Mesenchymal stem cell (in vitro differentiated cells and primary cell): ENCODE data around the gene PPP1R12A.
A peak's percentile ranks its signal among the peaks of the same experiment; 100 is the strongest.

Source experiments
- DNase-seq: peaks from one replicate; pipeline ENCODE4 v3.0.0-alpha.2; 2013
- H2AFZ ChIP-seq: one replicate; pipeline ENCODE4 v1.6.1; 2013; ENCODE audit warnings: low read depth, mild to moderate bottlenecking, control low read depth, inconsistent platforms, low read length, moderate library complexity
- H2AK5ac ChIP-seq: 2 replicates; pipeline ENCODE4 v1.6.1; 2013; ENCODE audit warnings: low read length, moderate library complexity, mild to moderate bottlenecking, inconsistent platforms; ENCODE audit not compliant: severe bottlenecking
- H2BK120ac ChIP-seq: one replicate; pipeline ENCODE4 v1.6.1; 2013; ENCODE audit warnings: low read depth, mild to moderate bottlenecking, inconsistent platforms, low read length, moderate library complexity
- H2BK12ac ChIP-seq, 2 experiments: one replicate each; pipeline ENCODE4 v1.6.1; 2013; ENCODE audit warnings: inconsistent platforms in 2 of 2, low read length in 2 of 2, mild to moderate bottlenecking in 2 of 2, moderate library complexity in 2 of 2, control low read depth in 1 of 2
- H2BK15ac ChIP-seq: one replicate; pipeline ENCODE4 v1.6.1; 2013; ENCODE audit warnings: mild to moderate bottlenecking, low read depth, inconsistent platforms; ENCODE audit not compliant: poor library complexity, severe bottlenecking
- H2BK5ac ChIP-seq: 2 replicates; pipeline ENCODE4 v1.6.1; 2013; ENCODE audit warnings: low read depth, mild to moderate bottlenecking, low read length, control low read depth, inconsistent platforms; ENCODE audit not compliant: poor library complexity, severe bottlenecking
- H3K14ac ChIP-seq, 2 experiments: one replicate each; pipeline ENCODE4 v1.6.1; 2013; ENCODE audit warnings: inconsistent platforms in 2 of 2, low read length in 2 of 2, control low read depth in 1 of 2, mild to moderate bottlenecking in 1 of 2, moderate library complexity in 1 of 2
- H3K18ac ChIP-seq, 2 experiments: one replicate each; pipeline ENCODE4 v1.6.1; 2013; ENCODE audit warnings: inconsistent platforms in 2 of 2, low read length in 2 of 2, control low read depth in 1 of 2, low read depth in 1 of 2, mild to moderate bottlenecking in 1 of 2
- H3K23ac ChIP-seq, 2 experiments: one replicate each; pipeline ENCODE4 v1.6.1; 2013; ENCODE audit warnings: inconsistent platforms in 2 of 2, low read length in 2 of 2, mild to moderate bottlenecking in 2 of 2, moderate library complexity in 2 of 2, control low read depth in 1 of 2
- H3K27ac ChIP-seq: 2 replicates; pipeline ENCODE4 v1.5.1; 2013; ENCODE audit warnings: mild to moderate bottlenecking, moderate library complexity, low read length, control low read depth, inconsistent platforms; ENCODE audit not compliant: poor library complexity, severe bottlenecking
- H3K27me3 ChIP-seq, 2 experiments: 2 replicates each; pipeline versions ENCODE4 v1.6.1 to v1.7.0; 2013; ENCODE audit warnings: low read length in 2 of 2, mild to moderate bottlenecking in 2 of 2, moderate library complexity in 2 of 2, control low read depth in 1 of 2, inconsistent platforms in 1 of 2; ENCODE audit not compliant: control insufficient read depth in 1 of 2, insufficient read depth in 1 of 2
- H3K36me3 ChIP-seq, 2 experiments: 2 replicates each; pipeline versions ENCODE4 v1.6.1 to v1.7.0; 2013; ENCODE audit warnings: low read length in 2 of 2, control low read depth in 1 of 2, inconsistent platforms in 1 of 2, low read depth in 1 of 2, mild to moderate bottlenecking in 1 of 2; ENCODE audit not compliant: insufficient read depth in 2 of 2, control insufficient read depth in 1 of 2
- H3K4ac ChIP-seq, 2 experiments: one replicate each; pipeline ENCODE4 v1.6.1; 2013; ENCODE audit warnings: inconsistent platforms in 2 of 2, low read length in 2 of 2, mild to moderate bottlenecking in 2 of 2, moderate library complexity in 2 of 2, control low read depth in 1 of 2, low read depth in 1 of 2
- H3K4me1 ChIP-seq: 2 replicates; pipeline ENCODE4 v1.6.1; 2013; ENCODE audit warnings: low read depth, low read length, control low read depth; ENCODE audit not compliant: control insufficient read depth, insufficient read depth
- H3K4me2 ChIP-seq: 2 replicates; pipeline ENCODE4 v1.6.1; 2013; ENCODE audit warnings: low read length, mild to moderate bottlenecking, inconsistent platforms; ENCODE audit not compliant: poor library complexity, severe bottlenecking
- H3K4me3 ChIP-seq, 2 experiments: 2 replicates each; pipeline versions ENCODE4 v1.5.1 to v1.7.0; 2013; ENCODE audit warnings: low read length in 2 of 2, mild to moderate bottlenecking in 2 of 2, control low read depth in 1 of 2, low read depth in 1 of 2; ENCODE audit not compliant: insufficient read depth in 1 of 2
- H3K79me1 ChIP-seq: replicated peaks from 2 replicates; pipeline ENCODE4 v1.6.1; 2013; ENCODE audit warnings: mild to moderate bottlenecking, control low read depth, low read length, inconsistent platforms; ENCODE audit not compliant: poor library complexity, severe bottlenecking
- H3K9ac ChIP-seq: 2 replicates; pipeline ENCODE4 v1.7.0; 2013; ENCODE audit warnings: mild to moderate bottlenecking, low read length, moderate library complexity
- H3K9me3 ChIP-seq: 2 replicates; pipeline ENCODE4 v1.7.0; 2013; ENCODE audit warnings: mild to moderate bottlenecking, low read length; ENCODE audit not compliant: control insufficient read depth
- H4K8ac ChIP-seq: one replicate; pipeline ENCODE4 v1.6.1; 2013; ENCODE audit warnings: inconsistent platforms, mild to moderate bottlenecking, low read length, moderate library complexity
- H4K91ac ChIP-seq: one replicate; pipeline ENCODE4 v1.6.1; 2013; ENCODE audit warnings: mild to moderate bottlenecking, low read length, inconsistent platforms
- WGBS: methylation state at CpG from one replicate; pipeline ENCODE4 v1.1.7; 2013; ENCODE audit warnings: mixed read lengths; 5-methylcytosine and 5-hydroxymethylcytosine counted together

Gene PPP1R12A

DNA sequence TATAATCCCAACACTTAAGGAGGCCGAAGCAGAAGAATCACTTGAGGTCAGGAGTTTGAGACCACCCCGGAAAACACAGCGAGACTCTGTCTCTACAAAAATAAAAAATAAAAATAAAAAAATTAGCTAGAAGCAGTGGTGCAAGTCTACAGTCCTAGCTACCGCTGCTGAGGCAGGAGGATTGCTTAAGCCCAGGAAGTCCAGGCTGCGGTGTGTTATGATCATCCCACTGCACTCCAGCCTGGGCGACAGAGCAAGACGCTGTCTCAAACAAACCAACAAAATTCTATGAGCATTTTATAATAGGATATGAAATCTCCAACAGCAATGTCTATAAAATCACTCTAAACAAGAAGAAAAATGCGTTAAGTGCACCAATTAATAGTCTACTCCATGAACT is 75.3 kb downstream of the PPP1R12A start:
- peaks cover 9 to 17% of the 10 kb centered on the region in 2 experiments for H3K36me3 ChIP-seq
- no peak overlapping the region for H3K18ac ChIP-seq
- no peak overlapping the region for H2AK5ac ChIP-seq
- H3K9ac ChIP-seq: no peak overlapping the region
- H3K23ac ChIP-seq: no peak overlapping the region
- 97% methylated on average over 3 of the region's 8 CpGs for WGBS
- H2AFZ ChIP-seq: no peak overlapping the region
- H2BK5ac ChIP-seq: no peak overlapping the region
- H3K4ac ChIP-seq: no peak overlapping the region
- H3K4me1 ChIP-seq: no peaks in the 10 kb centered on the region
- H4K91ac ChIP-seq: no peak overlapping the region
- H3K27me3 ChIP-seq: no peaks in the 10 kb centered on the region
- DNase-seq: no peak
- no peak overlapping the region for H2BK15ac ChIP-seq
- no peak overlapping the region for H4K8ac ChIP-seq
- H3K4me2 ChIP-seq: no peak overlapping the region
- H3K4me3 ChIP-seq: no peak overlapping the region
- no peak overlapping the region for H2BK120ac ChIP-seq
- peaks cover 2% of the 10 kb centered on the region for H3K79me1 ChIP-seq
- no peaks in the 10 kb centered on the region for H3K9me3 ChIP-seq
- H2BK12ac ChIP-seq: no peak overlapping the region
- H3K14ac ChIP-seq: no peak overlapping the region
- H3K27ac ChIP-seq: no peak overlapping the region

DNA sequence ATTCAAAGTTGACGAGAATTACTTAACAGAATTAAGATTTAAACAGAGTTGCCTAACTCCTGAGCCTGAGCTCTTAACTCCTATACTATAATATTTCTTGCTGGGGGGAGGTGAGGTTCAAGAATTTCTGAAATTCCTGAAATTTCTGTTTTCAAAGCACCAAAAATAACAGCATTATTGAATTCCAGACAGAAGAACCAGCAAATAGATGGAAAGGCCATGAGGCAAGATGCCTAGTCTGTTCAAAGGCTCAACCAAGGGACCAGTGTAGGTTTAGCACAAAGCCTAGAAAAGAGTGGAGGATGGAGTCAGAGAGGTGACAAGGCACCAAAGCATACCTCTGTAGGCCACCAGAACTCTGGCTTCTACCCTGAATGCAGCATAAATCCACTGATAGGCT is 76.4 kb downstream of the PPP1R12A start:
- Histone ChIP-seq H3K27me3 (no peaks in the 10 kb centered on the region), H2BK15ac (no peak overlapping the region), H3K9ac (no peak overlapping the region), H2BK5ac (no peak overlapping the region), H3K14ac (no peak overlapping the region), H3K27ac (peak overlapping the region; percentile 15), H3K79me1 (peaks cover 2% of the 10 kb centered on the region), H3K9me3 (no peaks in the 10 kb centered on the region), H4K91ac (no peak overlapping the region), H3K4me3 (no peak overlapping the region), H3K23ac (no peak overlapping the region), H2AK5ac (no peak overlapping the region), H3K36me3 (peaks cover 9 to 17% of the 10 kb centered on the region in 2 experiments), H3K4me1 (no peaks in the 10 kb centered on the region), H2AFZ (no peak overlapping the region), H2BK12ac (no peak overlapping the region), H3K4me2 (no peak overlapping the region), H3K4ac (no peak overlapping the region), H4K8ac (no peak overlapping the region), H3K18ac (no peak overlapping the region), H2BK120ac (no peak overlapping the region)
- no peak for DNase-seq
- WGBS: no CpG with 5 or more reads among the region's 1 CpG

DNA sequence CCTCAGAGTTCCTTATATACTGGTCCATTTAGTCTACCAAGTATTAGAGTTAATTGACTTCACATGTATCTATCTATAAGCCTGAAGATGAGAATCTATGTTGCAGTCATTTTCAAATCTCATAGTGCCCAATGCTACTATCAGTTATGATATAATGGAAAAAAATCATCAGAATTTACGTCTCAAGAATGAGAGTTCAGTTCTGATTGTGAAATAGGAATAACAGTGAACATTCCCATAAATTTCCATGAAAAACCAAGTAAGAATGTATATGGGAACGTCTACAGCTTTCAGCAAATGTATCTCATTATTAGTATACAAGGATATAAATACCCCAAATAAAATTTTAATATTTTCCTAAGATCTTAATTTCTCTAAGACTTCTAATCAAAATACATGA is 77.2 kb downstream of the PPP1R12A start:
- Histone ChIP-seq H3K27ac (no peak overlapping the region), H2BK120ac (no peak overlapping the region), H3K18ac (no peak overlapping the region), H3K9me3 (no peaks in the 10 kb centered on the region), H3K23ac (no peak overlapping the region), H3K27me3 (no peaks in the 10 kb centered on the region), H4K91ac (no peak overlapping the region), H2AFZ (no peak overlapping the region), H4K8ac (no peak overlapping the region), H2BK12ac (no peak overlapping the region), H3K9ac (no peak overlapping the region), H3K4me1 (no peaks in the 10 kb centered on the region), H2BK5ac (no peak overlapping the region), H3K4ac (no peak overlapping the region), H3K36me3 (peaks cover 9 to 20% of the 10 kb centered on the region in 2 experiments), H3K79me1 (peaks cover 3% of the 10 kb centered on the region), H2BK15ac (no peak overlapping the region), H3K4me3 (no peak overlapping the region), H3K14ac (no peak overlapping the region), H2AK5ac (no peak overlapping the region), H3K4me2 (no peak overlapping the region)
- no CpG with 5 or more reads among the region's 2 CpGs for WGBS
- no peak for DNase-seq

DNA sequence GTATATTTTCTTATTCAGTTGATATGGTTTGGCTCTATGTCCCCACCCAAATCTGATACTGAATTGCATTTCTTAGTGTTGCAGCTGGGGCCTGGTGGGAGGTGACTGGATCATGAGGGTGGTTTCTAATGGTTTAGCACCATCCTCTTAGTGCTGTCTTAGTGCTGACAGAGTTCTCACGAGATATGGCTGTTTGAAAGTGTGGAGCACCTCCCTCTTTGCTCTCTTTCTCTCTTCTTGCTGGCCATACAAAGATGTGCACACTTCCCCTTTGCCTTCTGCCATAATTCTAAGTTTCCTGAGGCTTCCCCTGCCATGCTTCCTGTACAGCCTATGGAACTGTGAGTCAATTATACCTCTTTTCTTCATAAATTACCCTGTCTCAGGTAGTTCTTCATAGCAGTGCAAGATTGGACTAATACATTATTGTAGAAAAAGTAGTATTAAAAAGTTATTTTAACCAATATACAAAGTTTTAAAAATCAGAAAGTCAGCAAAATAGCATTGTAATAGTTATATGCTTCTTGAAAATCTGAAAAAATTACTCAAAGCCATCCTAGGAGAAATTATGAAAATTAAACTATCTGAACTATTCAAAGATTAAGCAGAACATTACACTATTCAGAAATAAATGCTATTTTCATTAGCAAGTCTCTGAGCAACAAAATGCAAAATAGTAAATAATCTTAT is 84.1 kb downstream of the PPP1R12A start:
- peaks cover 0 to 4% of the 10 kb centered on the region in 2 experiments for H3K36me3 ChIP-seq
- H4K8ac ChIP-seq: no peak overlapping the region
- no peak overlapping the region for H3K23ac ChIP-seq
- H3K9ac ChIP-seq: no peak overlapping the region
- H3K27me3 ChIP-seq: no peaks in the 10 kb centered on the region
- H3K18ac ChIP-seq: peak overlapping the region in 1 of 2 experiments; percentile 5
- H2AFZ ChIP-seq: no peak overlapping the region
- H2BK15ac ChIP-seq: no peak overlapping the region
- no peak overlapping the region for H3K4me3 ChIP-seq
- H3K14ac ChIP-seq: no peak overlapping the region
- H3K4me2 ChIP-seq: no peak overlapping the region
- H3K9me3 ChIP-seq: no peaks in the 10 kb centered on the region
- no peak for DNase-seq
- H4K91ac ChIP-seq: no peak overlapping the region
- WGBS: 82% methylated on average over 1 of the region's 1 CpG
- H3K79me1 ChIP-seq: peaks cover 9% of the 10 kb centered on the region
- no peaks in the 10 kb centered on the region for H3K4me1 ChIP-seq
- no peak overlapping the region for H3K4ac ChIP-seq
- no peak overlapping the region for H2BK120ac ChIP-seq
- no peak overlapping the region for H3K27ac ChIP-seq
- no peak overlapping the region for H2BK5ac ChIP-seq
- H2BK12ac ChIP-seq: no peak overlapping the region
- no peak overlapping the region for H2AK5ac ChIP-seq
